NCI-H2029 (cell line): ENCODE results near the gene PPIL4.
A peak's percentile ranks its signal among the peaks of the same experiment; 100 is the strongest.

Source experiments
- DNase-seq: peaks from one replicate; lab custom pipeline; 2025; lab: John Stamatoyannopoulos, UW

Gene PPIL4

GRCh38 chr6:149459761-149460160 is 86.1 kb downstream of the PPIL4 start:
- DNase-seq, result no peak

DNA sequence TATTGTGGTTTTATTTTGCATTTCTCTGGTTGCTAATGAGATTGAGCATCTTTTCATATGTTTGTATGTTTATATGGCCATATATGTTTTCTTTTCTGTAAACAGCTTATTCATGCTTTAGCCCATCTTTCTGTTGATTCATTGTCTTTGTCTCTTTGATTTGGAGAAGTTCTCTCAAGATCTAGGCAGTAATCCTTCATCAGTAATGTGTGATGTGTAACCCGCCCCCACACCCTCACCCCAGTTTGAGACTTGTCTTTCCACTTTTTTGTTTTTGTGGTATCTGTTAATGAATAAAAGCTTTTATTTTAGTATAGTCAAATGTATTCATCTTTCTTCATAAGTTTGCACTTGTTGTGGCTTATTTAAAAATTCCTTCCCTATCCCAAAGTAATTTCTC is 87.0 kb downstream of the PPIL4 start:
- DNase-seq, result no peak

DNA sequence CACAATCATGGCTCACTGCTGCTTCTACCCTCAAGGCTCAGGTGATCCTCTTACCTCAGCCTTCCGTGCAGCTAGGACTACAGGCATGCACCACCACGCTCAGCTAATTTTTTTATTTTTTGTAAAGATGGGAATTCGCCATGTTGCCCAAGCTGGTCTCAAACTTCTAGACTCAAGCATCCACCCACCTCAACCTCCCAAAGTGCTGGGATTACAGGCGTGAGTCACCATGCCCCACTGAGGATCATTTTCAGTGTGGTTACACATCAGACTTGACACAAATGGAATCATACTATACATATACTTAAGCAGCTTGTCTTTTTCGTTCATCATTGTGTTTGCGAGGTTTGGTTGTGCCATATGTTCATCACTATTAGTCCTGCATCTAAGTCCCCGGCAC is 87.6 kb downstream of the PPIL4 start:
- DNase-seq, result no peak

DNA sequence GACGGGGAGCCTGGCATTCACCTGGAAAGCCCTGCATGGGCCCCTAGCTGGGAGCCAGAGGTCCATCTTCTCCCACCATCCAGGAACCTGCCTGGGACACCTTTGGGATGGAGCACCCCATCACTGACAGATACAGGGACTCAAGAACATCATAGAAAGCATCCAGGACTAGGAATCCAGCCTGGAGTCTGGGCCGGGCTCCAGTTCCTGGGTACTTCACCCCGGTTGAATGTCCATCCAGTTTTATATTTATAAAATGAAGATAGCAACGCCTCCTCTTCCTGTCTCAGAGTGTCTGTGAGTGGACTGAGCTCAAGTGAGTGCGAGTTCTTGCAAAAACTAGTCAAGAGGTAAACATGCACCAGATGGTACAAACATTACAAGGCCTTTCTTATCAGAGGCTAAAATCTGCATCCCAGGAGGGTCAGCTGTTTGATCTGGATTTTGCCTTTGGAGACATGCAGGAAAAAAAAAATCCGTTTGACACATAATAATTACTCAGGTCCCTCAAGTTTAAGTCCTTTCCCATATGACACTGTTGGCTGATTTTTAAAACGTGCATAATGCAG is 88.4 kb downstream of the PPIL4 start:
- peak; percentile 37 for DNase-seq

DNA sequence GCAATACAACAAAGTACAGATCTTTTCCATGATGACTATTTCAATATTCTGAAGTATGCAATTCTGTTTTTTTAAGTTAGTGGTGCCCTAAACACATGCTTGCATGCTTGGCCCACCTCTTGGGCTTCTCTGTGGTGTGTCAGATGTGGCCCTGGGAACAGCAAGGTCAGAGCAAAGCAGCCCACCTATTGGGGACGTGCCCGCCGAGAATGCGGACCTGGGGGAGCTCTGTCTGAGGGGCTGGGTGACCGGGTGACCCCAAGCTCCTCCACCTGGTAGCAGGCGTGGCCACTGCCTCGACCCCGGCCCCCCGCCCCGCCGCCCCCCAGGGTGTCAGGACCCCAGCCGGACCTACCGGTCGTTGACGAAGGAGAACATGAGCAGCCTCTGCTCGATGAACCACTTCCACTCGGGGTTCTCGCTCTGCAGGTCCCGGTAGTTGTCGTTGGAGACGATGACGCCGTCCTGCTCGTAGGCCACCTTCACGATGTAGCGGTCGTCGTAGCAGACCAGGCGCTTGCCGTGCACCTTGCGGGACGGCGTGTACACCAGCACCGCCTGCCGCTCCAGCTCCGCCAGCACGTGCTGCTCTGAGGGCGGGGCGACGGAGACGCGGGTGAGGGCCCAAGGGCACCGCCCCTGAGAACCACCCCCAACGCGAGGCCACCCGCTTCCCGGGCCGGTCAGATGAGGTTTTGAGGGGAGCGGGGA is 89.4 kb downstream of the PPIL4 start:
- no peak for DNase-seq

DNA sequence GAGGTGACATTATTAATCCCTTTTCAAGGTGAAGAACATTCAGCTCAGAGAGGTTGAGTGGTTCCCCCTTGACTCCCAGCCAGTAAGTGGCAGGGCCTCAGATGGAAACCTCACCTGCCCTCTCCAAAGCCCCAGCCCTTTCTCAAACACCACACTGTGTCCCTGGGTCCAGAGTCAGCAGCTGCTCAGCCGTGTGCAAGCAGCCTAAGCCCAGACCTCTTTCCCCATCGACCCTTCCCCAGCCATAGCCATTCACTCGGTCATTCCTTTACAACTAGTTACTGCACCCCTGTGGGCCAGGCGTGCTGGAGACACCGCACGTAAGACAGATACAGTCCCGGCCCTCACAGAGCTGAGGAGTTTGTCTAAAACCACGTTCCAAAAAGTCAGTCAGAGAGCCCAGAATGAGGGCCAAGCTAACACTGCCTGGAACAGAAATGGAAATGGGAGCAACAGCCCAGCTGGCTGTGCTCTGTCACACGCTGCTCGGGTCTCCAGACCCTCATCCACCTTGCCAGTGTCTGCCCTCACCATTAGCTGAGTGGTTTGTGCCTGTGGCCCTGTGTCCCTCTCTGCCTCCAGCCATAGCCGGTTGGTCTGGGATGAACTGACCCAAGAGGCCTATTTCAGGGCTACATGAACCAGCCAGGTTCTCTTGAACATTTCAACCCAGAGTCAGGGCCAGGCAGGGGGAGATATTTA is 90.7 kb downstream of the PPIL4 start:
- no peak for DNase-seq
